Natural killer cell (primary cell): ENCODE measurements around the gene PTPRN2. TPM values are rescaled to one million over a fixed set of nuclear protein-coding genes. Genes with fewer than 3 reads are reported as not detected.

Experiments used
- ATAC-seq, 3 donors: fragments of 150-1000 bp in 2 of 3; fragments of 200-7000 bp in 1 of 3; cut with Tn5 transposase; 1 replicate in 1 of 3; 2 replicates in 2 of 3; pipeline ENCODE4 v1.10.0; 2021; ENCODE audit warnings: mild to moderate bottlenecking in 2 of 3, moderate library complexity in 2 of 3
- DNase-seq, 2 donors: peaks; one replicate each; pipeline versions ENCODE4 v3.0.0 to v3.0.0-alpha.2; 2013 to 2021; ENCODE audit warnings: mixed read lengths in 1 of 2
- H3K27ac ChIP-seq: one replicate; pipeline ENCODE4 v1.5.1; 2013; ENCODE audit warnings: mild to moderate bottlenecking, low read length
- H3K27me3 ChIP-seq: one replicate; pipeline ENCODE4 v1.6.1; 2013; ENCODE audit warnings: low read length; ENCODE audit not compliant: control insufficient read depth, insufficient read depth
- H3K36me3 ChIP-seq: one replicate; pipeline ENCODE4 v1.6.1; 2013; ENCODE audit warnings: low read length; ENCODE audit not compliant: control insufficient read depth, insufficient read depth
- H3K4me1 ChIP-seq: one replicate; pipeline ENCODE4 v1.6.1; 2013; ENCODE audit warnings: low read length; ENCODE audit not compliant: control insufficient read depth, insufficient read depth
- H3K4me3 ChIP-seq: one replicate; pipeline ENCODE4 v1.5.1; 2013; ENCODE audit warnings: low read length
- H3K9me3 ChIP-seq: one replicate; pipeline ENCODE4 v1.6.1; 2013; ENCODE audit warnings: low read length; ENCODE audit not compliant: control insufficient read depth, insufficient read depth
- H3K27ac Mint-ChIP-seq, 2 donors: one replicate each; pipeline ENCODE4 v1.8.0; 2022; ENCODE audit warnings: mild to moderate bottlenecking in 2 of 2, mixed read lengths in 2 of 2, moderate library complexity in 1 of 2
- H3K27me3 Mint-ChIP-seq, 2 donors: one replicate each; pipeline ENCODE4 v1.8.0; 2022; ENCODE audit warnings: low read depth in 2 of 2, mixed read lengths in 2 of 2
- H3K36me3 Mint-ChIP-seq: one replicate; pipeline ENCODE4 v1.8.0; 2022; ENCODE audit warnings: mixed read lengths
- H3K4me1 Mint-ChIP-seq, 2 donors: one replicate each; pipeline ENCODE4 v1.8.0; 2022; ENCODE audit warnings: mixed read lengths in 2 of 2
- H3K4me3 Mint-ChIP-seq: one replicate; pipeline ENCODE4 v1.8.0; 2022; ENCODE audit warnings: mild to moderate bottlenecking, moderate library complexity, mixed read lengths
- H3K9me3 Mint-ChIP-seq, 2 donors: one replicate each; pipeline ENCODE4 v1.8.0; 2022; ENCODE audit warnings: mixed read lengths in 2 of 2
- whole genome bisulfite sequencing: methylation state at CpG from one replicate; pipeline ENCODE4 v1.1.7; 2013; ENCODE audit warnings: missing lambda C conversion rate; ENCODE audit not compliant: insufficient coverage; 5-methylcytosine and 5-hydroxymethylcytosine counted together
- intact Hi-C: fragments of 100-400 bp; cut with micrococcal nuclease; formaldehyde crosslinking; loops from one replicate; pipeline ENCODE4 v1.14.2; 2022
- total RNA-seq, 4 donors: library from RNA; stranded (reverse); fragments of 120-200 nt in 1 of 4; gene quantifications; one replicate each; pipeline versions ENCODE4 v1.2.3 to v1.2.4, GENCODE V29; 2013 to 2022
- TF ChIP-seq, protein P1 (sequence below): fragments of 200-600 bp; IDR thresholded peaks from one replicate; pipeline ENCODE4 v1.8.0; 2022; ENCODE audit warnings: antibody characterized with exemption

Gene PTPRN2
- total RNA-seq, 3 donors from 2014 or later (not counting 1 experiment from before 2014, with no cell fraction given): 1.3 to 2.5 (median 1.9) TPM

GRCh38 chr7:157840174-157840913 is 747.3 kb downstream of the PTPRN2 start:
- Histone ChIP-seq H3K4me3 (no peak overlapping the region), H3K36me3 (no peaks in the 10 kb centered on the region), H3K9me3 (no peaks in the 10 kb centered on the region), H3K4me1 (no peaks in the 10 kb centered on the region), H3K27me3 (no peaks in the 10 kb centered on the region), H3K27ac (no peak overlapping the region)
- no peaks in the 10 kb centered on the region for H3K9me3 Mint-ChIP-seq
- 96% methylated on average over 36 of the region's 36 CpGs for WGBS
- DNase-seq: no peak
- peaks cover 0 to 3% of the 10 kb centered on the region in 2 donors for H3K27me3 Mint-ChIP-seq
- TF ChIP-seq, protein P1, sequence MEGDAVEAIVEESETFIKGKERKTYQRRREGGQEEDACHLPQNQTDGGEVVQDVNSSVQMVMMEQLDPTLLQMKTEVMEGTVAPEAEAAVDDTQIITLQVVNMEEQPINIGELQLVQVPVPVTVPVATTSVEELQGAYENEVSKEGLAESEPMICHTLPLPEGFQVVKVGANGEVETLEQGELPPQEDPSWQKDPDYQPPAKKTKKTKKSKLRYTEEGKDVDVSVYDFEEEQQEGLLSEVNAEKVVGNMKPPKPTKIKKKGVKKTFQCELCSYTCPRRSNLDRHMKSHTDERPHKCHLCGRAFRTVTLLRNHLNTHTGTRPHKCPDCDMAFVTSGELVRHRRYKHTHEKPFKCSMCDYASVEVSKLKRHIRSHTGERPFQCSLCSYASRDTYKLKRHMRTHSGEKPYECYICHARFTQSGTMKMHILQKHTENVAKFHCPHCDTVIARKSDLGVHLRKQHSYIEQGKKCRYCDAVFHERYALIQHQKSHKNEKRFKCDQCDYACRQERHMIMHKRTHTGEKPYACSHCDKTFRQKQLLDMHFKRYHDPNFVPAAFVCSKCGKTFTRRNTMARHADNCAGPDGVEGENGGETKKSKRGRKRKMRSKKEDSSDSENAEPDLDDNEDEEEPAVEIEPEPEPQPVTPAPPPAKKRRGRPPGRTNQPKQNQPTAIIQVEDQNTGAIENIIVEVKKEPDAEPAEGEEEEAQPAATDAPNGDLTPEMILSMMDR: no peak
- no peak for ATAC-seq
- H3K36me3 Mint-ChIP-seq: no peaks in the 10 kb centered on the region
- no peak overlapping the region for H3K4me3 Mint-ChIP-seq
- intact Hi-C loops: no loop called here
- no peaks in the 10 kb centered on the region for H3K4me1 Mint-ChIP-seq
- H3K27ac Mint-ChIP-seq: no peak overlapping the region

GRCh38 chr7:157839672-157840167 is 747.9 kb downstream of the PTPRN2 start:
- DNase-seq (no peak), ATAC-seq (peak in 1 of 3 donors; percentile 20)
- 96% methylated on average over 9 of the region's 9 CpGs for WGBS
- no peaks in the 10 kb centered on the region for H3K9me3 Mint-ChIP-seq
- H3K4me1 ChIP-seq: no peaks in the 10 kb centered on the region
- no peaks in the 10 kb centered on the region for H3K36me3 Mint-ChIP-seq
- intact Hi-C loops: no loop called here
- no peak overlapping the region for H3K4me3 Mint-ChIP-seq
- H3K36me3 ChIP-seq: no peaks in the 10 kb centered on the region
- H3K27me3 ChIP-seq: no peaks in the 10 kb centered on the region
- no peak overlapping the region for H3K27ac ChIP-seq
- no peak overlapping the region for H3K27ac Mint-ChIP-seq
- TF ChIP-seq, protein P1: no peak
- H3K27me3 Mint-ChIP-seq: peaks cover 0 to 3% of the 10 kb centered on the region in 2 donors
- H3K9me3 ChIP-seq: no peaks in the 10 kb centered on the region
- no peaks in the 10 kb centered on the region for H3K4me1 Mint-ChIP-seq
- no peak overlapping the region for H3K4me3 ChIP-seq

DNA sequence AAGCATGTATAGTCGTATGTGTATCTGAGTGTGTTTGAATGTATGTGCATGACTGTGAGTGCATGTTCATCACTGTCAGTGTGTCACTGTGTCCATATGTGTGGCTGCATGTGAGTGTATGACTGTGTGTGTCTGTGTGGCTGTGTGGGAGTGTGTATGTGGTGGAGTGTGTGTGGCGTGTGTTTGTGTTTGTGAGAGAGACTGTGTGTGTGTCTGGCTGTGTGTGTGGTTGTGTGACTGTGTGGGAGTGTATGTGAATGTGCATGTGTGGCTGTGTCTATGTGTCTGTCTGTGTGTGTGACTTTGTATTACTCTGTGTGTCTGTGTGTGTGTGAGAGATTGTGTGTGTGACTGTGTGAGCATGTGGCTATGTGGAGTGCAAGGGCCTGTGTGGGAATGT is 748.4 kb downstream of the PTPRN2 start:
- ATAC-seq (peak in 1 of 3 donors; percentile 30), DNase-seq (no peak)
- Histone ChIP-seq H3K27ac (no peak overlapping the region), H3K9me3 (no peaks in the 10 kb centered on the region), H3K4me3 (no peak overlapping the region), H3K36me3 (no peaks in the 10 kb centered on the region), H3K27me3 (no peaks in the 10 kb centered on the region), H3K4me1 (no peaks in the 10 kb centered on the region)
- H3K36me3 Mint-ChIP-seq: no peaks in the 10 kb centered on the region
- H3K27ac Mint-ChIP-seq: no peak overlapping the region
- intact Hi-C loops: no loop called here
- no peaks in the 10 kb centered on the region for H3K4me1 Mint-ChIP-seq
- no peaks in the 10 kb centered on the region for H3K9me3 Mint-ChIP-seq
- 83% methylated on average over 2 of the region's 2 CpGs for WGBS
- no peak overlapping the region for H3K4me3 Mint-ChIP-seq
- TF ChIP-seq, protein P1: no peak
- H3K27me3 Mint-ChIP-seq: peaks cover 0 to 3% of the 10 kb centered on the region in 2 donors
